H1 (cell line): Measurements from ENCODE around the gene RNASE9. TPM values are rescaled to one million over a fixed set of nuclear protein-coding genes. Genes with fewer than 3 reads are reported as not detected.

ENCODE experiments used
- ASH2L ChIP-seq: fragments of 200-600, 300-600 bp; sonication (generic); IDR thresholded peaks from one replicate; pipeline ENCODE4 v1.7.1; 2017; ENCODE audit warnings: low read length
- BCL11A ChIP-seq, 2 experiments: IDR thresholded peaks; one replicate each; pipeline ENCODE4 v1.6.1; 2011; ENCODE audit warnings: low read depth in 2 of 2, low read length in 2 of 2, mild to moderate bottlenecking in 2 of 2
- CTBP2 ChIP-seq: IDR thresholded peaks from 2 replicates; pipeline ENCODE4 v1.7.0; 2011; ENCODE audit warnings: borderline replicate concordance, mild to moderate bottlenecking, moderate library complexity, mixed read lengths, low read length; ENCODE audit not compliant: insufficient read depth, insufficient read length
- CTCF ChIP-seq, 3 experiments: IDR thresholded peaks; 1 replicate in 2 of 3; 2 replicates in 1 of 3; pipeline versions ENCODE4 v1.5.1 to v1.6.1; 2011; ENCODE audit warnings: low read length in 3 of 3, mild to moderate bottlenecking in 3 of 3, inconsistent platforms in 2 of 3, low read depth in 1 of 3, moderate library complexity in 1 of 3; ENCODE audit not compliant: insufficient read depth in 1 of 3; ENCODE audit errors: control extremely low read depth in 1 of 3
- EZH2 ChIP-seq: fragments of 200-600 bp; sonication (generic); IDR thresholded peaks from 2 replicates; pipeline ENCODE4 v1.7.1; 2012; ENCODE audit warnings: low read depth, mild to moderate bottlenecking, moderate library complexity, low read length, inconsistent platforms; ENCODE audit not compliant: severe bottlenecking
- KDM5A ChIP-seq: fragments of 200-600 bp; IDR thresholded peaks from 2 replicates; pipeline ENCODE4 v1.7.1; 2012; ENCODE audit warnings: mild to moderate bottlenecking, low read length, inconsistent platforms, mixed read lengths
- POU5F1 ChIP-seq: IDR thresholded peaks from 2 replicates; pipeline ENCODE4 v1.6.1; 2011; ENCODE audit warnings: low read depth, mild to moderate bottlenecking, low read length, moderate library complexity
- polyA plus RNA-seq, 7 experiments: library from polyadenylated mRNA; depleted of rRNA in 3 of 7; stranded (reverse) in 5 of 7; unstranded in 2 of 7; fragments of >200 nt in 5 of 7; fragments of 200-250 nt in 2 of 7; gene quantifications; 1 replicate in 5 of 7; 2 replicates in 1 of 7; 4 replicates in 1 of 7; pipeline versions ENCODE4 v1.2.1 to v1.2.3, GENCODE V29; 2011 to 2013; ENCODE audit warnings: missing spikeins in 2 of 7, mixed read lengths in 2 of 7
- total RNA-seq: library from RNA; stranded (reverse); fragmentation: NEBNext Ultra II Directional; extraction: Animal tissue kit (Norgen Biotek cat#: 25700); gene quantifications from 2 replicates; pipeline ENCODE4 v1.2.1, GENCODE V29; 2021

RNASE9 gene
- total and polyA plus RNA-seq, 2 of the 8 experiments (the other 6 are each of a cell fraction or from before 2014, with no cell fraction given): 0.06 TPM; not detected in 1

GRCh38 chr14:20606190-20606901 lies 45.5 kb upstream of the RNASE9 start (continued):
- TF ChIP-seq KDM5A (no peak), CTBP2 (no peak), BCL11A (IDR thresholded peaks at IDR 0.05; ENCODE audit: low read depth in 2 of 2, low read length in 2 of 2) (no peak), CTCF (IDR thresholded peaks at IDR 0.05; ENCODE audit: control extremely low read depth in 1 of 3, insufficient read depth in 1 of 3, low read depth in 1 of 3, low read length in 3 of 3) (peak; percentile 66 to 93 (median 92)), EZH2 (no peak), POU5F1 (no peak), ASH2L (no peak)
